Activated CD8-positive, alpha-beta memory T cell treated with anti-CD3 and anti-CD28 coated beads for 48 hours (primary cell): ENCODE data around the gene INTS3.
"Not testable (repeated sequence)": the region's sequence is repeated elsewhere in the genome, so short reads cannot be mapped to it uniquely, and the experiment has no call there.

Experiments
- DNase-seq, 3 experiments: peaks; one replicate each; pipeline ENCODE4 v3.0.0-alpha.2; 2020; ENCODE audit warnings: low read depth in 2 of 3, low spot score in 2 of 3

The INTS3 gene

DNA sequence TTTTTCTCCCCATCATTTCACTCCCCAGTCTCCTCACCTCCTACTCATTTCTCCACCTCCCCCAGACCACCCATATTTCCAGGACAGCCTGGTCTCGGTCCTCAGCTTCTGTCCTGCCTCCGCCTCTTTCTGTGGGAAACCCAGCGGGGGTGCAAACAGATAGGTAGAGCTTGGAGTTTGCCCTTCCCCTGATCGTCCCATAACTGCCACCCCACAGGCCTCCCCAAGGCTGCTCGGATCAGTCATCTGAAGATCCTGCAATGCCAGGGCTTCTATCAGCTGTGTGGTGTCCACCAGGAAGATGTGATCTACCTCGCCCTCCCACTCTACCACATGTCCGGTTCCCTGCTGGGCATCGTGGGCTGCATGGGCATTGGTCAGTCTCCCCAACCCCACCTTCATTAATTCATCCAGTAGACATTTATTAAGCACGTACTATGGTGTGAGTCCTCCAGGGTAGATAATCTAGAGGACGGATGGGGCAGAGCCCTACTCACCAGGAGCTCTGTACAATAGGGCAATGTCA lies 49.1 kb downstream of the INTS3 start:
- DNase-seq, result no peak

DNA sequence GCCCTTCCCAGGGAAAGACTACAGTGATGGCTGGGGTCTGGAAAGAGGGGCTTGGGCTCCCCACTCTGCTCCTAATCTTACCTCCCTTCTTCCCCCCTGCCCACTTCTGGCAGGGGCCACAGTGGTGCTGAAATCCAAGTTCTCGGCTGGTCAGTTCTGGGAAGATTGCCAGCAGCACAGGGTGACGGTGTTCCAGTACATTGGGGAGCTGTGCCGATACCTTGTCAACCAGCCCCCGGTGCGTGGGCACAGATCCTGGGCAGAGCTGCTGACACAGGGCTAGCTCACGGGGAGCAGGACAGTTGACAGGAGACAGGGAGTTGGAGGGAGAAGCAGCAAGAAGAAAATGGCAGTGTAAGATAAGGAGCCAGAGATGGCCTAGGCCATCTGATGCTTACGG lies 49.8 kb downstream of the INTS3 start:
- no peak for DNase-seq

DNA sequence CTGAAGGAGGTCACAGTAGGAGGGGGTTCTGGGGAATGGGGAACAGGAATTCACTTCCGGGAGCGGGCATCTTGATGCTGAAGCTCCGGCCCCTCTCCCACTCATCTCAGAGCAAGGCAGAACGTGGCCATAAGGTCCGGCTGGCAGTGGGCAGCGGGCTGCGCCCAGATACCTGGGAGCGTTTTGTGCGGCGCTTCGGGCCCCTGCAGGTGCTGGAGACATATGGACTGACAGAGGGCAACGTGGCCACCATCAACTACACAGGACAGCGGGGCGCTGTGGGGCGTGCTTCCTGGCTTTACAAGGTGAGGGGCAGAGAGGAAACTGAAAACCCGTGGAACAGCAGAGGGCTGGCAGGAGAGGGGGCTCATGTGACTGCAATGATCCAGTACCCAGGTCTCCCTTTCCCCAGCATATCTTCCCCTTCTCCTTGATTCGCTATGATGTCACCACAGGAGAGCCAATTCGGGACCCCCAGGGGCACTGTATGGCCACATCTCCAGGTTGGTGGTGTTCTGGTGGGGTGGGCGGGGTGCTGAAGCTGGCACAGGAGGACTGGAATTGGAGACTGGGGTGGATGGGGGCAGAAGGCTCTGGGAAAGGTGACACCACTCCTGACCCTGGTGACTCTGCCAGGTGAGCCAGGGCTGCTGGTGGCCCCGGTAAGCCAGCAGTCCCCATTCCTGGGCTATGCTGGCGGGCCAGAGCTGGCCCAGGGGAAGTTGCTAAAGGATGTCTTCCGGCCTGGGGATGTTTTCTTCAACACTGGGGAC lies 50.4 kb downstream of the INTS3 start:
- DNase-seq, result no peak

DNA sequence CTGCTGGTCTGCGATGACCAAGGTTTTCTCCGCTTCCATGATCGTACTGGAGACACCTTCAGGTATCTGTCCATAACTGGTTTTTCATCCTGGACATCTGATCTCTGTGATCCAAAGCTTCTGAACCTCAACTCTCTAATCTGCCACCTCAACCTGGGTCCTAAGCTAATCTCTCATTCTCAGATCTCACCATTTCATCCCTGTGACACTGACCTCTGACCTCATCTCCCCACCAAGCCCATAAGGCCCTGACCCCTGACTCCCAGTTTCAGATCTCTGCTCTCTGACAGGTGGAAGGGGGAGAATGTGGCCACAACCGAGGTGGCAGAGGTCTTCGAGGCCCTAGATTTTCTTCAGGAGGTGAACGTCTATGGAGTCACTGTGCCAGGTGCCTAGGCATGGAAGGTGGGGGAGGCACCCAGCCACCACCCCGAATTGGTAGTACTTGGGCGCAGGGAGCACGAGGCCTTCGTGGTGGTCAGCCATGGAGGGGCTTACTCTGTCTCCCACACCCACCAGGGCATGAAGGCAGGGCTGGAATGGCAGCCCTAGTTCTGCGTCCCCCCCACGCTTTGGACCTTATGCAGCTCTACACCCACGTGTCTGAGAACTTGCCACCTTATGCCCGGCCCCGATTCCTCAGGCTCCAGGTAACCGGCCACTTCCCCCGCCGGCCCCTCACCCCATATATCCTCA lies 51.1 kb downstream of the INTS3 start:
- DNase-seq, result no peak

DNA sequence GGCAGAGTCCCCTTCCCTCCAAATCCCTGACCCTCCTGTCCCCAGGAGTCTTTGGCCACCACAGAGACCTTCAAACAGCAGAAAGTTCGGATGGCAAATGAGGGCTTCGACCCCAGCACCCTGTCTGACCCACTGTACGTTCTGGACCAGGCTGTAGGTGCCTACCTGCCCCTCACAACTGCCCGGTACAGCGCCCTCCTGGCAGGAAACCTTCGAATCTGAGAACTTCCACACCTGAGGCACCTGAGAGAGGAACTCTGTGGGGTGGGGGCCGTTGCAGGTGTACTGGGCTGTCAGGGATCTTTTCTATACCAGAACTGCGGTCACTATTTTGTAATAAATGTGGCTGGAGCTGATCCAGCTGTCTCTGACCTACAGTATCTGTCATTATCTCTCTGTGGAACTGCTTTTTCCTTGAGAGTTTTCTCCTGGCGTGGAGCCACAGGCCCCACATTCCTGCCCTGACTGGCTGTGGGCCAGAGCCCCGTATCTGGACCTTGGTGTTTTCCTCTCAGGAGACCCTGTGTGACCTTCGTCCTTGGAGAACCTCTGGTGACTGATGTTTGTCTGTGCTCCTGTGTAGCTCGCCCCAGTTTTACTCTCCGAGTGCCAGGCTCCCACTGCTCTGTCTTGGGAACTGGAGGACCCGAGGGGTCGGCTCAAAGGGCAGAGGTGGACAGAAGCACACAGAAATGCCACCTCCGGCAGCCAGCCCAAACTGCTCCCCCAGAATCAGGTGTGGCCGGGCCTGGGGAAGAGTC lies 52.1 kb downstream of the INTS3 start:
- DNase-seq, result no peak

DNA sequence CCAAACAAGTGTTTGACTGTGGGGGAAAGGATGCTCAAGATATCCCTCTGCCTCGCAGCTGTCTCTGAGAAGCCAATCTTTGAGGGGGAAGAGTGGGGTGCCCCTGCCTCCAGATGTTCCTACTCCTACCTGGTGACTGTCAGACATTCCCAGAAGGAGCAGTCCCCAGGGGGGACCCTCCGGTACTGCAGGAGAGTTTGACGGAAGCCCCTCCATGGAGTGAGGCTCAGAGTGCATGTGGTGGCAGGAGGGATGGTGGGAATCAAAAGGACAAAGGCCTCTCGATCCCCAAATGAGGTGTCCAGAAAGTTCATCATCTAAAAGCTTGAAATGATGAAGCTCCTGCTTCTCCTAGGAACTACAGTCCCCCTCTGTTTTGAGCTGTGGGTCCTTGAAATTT lies 52.7 kb downstream of the INTS3 start:
- no peak for DNase-seq

DNA sequence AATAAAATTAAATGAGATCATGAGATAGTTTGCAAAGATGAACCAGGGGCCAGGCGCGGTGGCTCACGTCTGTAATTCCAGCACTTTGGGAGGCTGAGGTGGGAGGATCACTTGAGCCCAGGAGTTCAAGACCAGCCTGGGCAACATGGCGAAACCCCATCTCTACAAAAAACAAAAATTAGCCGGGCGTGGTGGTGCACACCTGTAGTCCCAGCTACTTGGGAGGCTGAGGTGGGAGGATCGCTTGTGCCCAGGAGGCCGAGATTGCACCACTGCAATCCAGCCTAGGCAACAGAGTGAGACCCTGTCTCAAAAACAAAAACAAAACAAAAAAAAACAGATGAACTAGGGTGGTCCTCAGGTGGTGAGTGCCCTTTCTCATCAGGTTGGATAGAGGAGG lies 54.8 kb downstream of the INTS3 start:
- not testable (repeated sequence) for DNase-seq

DNA sequence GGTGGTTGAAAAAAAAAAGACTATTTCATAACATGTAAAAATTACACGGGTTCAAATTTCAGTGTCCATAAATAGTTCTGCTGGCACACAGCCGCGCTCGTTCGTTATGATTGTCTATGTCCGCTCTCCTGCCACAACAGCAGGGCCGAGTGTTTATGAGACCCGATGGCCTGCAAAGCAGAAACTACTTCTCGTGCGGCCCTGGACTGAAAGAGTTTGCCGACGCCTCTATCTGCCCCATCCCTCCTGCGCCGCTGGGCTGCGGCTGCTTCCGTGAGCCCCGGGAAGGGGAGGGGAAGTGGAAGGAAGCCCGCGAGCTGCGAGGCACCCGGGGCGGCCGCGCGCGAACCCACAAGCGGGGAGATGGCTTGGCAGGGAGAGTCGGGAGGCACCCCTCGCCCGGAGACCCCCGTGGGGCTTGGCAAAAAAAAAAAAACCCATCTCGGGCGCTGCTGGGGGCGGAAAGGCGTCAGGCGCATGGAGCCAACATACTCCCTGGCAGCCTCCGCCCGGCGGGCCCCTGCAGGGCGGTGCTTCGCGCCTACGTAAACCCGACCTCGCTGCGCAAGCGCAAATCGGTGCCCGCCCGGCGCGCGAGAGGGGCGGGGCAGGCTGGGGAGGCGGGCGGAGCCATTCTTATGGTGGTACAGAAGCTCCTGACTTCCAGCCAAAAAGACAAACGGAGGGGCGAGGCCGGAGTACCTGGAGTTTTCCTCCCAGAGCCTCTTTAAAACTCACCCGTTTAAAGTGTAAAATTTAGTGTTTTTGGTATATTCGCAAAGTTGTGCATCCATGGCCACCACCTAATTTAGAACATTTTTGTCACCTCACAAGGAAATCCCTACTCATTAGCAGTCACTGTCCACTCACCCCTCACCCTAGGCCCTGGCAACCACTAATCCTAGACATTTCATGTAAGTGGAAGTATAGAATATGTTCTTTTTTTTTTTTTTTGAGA lies 55.7 kb downstream of the INTS3 start:
- peak; percentile 78 to 83 (median 80) for DNase-seq

DNA sequence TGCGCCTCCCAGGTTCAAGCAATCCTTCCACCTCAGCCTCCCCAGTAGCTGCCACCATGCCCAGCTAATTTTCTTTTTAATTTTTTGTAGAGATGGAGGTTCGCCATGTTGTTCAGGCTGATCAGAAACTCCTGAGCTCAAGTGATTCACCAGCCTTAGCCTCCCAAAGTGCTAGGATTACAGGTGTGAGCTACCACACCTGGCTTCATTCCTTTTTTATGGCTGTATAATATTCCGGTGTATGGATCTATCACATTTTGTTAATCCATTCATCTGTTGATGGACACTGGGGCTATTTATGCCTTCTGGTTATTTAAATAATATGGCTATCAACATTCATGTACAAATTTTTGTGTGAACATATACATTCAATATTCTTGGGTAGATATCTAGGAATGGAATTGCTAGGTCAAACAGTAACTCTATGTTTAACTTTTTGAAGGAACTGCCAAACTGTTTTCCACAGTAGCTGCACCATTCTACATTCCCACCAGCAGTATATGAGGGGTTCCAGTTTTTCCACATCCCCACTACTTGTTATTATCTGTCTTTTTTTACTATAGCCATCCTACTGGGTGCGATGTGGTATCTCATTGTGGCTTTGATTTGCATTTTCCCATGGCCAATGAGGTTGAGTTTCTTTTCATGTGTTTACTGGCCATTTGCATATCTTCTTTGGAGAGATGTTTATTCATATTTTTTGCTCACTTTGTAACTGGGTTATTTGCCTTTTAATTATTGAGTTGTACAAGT lies 58.4 kb downstream of the INTS3 start:
- no peak for DNase-seq

DNA sequence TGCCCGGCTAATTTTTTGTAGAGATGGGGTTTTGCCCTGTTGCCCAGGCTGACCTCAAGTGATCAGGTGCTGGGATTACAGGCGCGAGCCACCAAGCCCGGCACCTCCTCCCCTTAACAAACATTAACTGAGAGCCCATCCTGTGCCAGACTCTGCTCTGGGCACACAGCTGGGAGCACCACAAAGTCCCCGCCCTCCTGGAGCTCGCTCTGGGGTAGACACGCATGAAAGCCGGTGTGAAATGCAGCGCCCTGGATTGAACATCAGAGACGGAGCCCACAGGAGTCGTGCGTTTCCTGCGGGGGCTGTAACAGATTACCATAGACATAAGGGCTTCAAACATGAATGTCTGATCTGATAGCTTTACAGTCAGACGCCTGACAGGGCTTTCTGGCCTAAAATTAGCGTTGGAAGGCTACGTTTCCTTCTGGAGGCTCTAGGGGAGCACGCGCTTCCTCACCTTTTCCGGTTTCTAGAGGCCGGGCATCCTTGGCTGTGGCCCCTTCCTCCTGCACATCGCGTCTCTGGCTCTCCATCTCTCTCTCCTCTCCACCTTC lies 61.7 kb downstream of the INTS3 start:
- DNase-seq, result no peak

DNA sequence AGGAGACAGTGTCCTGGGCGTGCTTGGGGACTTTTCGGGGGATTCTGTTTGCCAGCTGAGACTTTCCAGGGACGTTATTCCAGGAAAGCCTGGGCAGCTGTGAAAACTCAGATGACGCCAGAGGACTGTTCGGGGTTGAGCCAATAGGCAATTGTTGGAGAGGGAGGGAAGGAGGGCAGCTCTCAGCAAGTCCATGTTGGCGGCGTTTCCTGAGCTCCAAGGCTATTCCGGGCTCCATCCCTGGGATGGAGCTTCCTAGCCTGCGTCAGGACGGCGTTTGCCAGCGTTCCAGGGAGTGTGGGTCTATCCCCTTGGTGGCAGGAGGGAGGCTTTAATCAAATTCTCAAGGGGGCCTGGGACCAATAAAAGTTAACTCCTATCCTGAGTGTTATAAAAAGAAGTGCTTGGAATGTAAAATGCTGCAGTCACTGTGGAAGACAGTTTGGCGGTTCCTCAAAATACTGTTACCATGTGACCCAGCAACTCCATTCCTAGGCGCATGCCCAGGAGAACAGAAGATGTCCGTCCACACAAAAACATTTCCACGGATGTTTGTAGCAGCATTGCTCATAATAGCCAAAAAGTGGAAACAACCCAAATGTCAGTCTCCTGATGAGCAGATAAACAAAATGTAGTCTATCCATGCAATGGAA lies 62.6 kb downstream of the INTS3 start:
- DNase-seq, result no peak

DNA sequence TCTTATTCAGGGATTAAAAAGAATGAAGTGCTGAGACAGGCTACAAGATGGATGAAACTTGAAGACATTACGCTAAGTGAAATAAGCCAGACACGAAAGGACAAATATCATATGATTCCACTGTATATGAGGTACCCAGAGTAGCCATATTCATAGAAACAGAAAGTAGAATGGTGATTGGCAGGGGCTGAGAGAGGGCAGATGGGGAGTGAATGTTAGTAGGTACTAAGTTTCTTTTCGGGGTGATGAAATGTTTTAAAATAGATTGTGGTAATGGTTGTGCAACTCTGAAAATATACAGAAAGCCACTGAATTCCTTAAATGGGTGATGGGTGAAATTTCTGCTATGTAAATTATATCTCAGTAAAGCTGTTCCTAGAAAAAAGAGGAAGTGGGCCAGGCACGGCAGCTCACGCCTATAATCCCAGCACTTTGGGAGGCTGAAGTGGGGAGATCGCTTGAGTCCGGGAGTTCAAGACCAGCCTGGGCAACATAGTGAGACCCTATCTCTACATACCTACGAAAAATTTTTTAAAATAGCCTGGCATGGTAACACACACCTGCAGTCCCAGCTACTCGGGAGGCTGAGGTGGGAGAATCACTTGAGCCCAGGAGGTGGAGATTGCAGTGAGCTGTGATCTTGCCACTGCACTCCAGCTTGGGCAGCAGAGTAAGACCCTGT lies 63.3 kb downstream of the INTS3 start:
- DNase-seq, result no peak

DNA sequence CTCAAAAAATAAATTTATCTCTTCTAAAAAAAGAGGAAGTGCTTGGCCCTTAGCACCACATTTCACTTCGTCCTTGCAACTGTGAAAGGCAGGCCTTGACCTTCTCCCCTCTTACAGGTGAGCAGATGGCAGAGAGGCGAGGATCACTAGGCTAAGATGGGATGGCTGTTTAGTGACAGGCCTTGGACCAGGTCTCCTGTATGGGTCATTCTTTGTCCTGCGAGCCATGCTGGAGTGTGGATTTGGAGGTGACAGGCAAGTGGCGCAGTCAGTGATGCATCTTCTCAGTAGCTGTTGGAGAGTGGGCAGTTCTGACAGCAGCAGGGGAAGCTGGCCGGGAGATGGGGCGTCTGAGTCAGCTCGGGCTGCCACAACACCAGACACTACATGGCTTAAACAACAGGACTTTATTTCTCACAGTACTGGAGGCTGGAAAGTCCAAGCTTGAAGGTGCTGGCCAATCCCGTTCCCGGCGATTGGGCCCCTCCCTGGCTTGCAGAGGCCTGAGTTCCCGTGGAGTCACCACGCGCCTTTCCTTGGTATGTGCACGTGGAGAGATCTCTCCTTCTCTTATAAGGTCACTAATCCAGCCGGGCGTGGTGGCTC lies 63.9 kb downstream of the INTS3 start:
- no peak for DNase-seq

DNA sequence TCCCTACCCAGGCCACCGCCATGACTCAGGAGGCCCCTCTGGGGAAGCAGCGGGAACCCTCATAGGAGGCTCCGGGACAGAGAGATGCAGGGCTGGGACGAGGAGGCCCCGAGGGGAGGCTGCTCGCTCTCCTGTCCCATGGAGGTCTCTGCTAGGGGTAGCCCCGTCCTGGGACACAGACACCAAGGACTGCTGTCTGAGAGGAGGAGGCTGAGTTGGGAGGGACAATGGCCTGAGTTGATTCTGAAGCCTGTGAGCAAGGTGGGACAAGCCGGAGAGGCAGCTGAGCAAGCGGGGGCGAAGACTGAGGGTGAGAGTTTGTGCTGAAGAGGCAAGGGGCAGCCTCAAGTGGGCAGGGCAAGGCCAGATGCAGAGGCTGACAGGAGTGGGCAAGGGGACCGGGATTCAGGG lies 64.8 kb downstream of the INTS3 start:
- DNase-seq, result no peak

DNA sequence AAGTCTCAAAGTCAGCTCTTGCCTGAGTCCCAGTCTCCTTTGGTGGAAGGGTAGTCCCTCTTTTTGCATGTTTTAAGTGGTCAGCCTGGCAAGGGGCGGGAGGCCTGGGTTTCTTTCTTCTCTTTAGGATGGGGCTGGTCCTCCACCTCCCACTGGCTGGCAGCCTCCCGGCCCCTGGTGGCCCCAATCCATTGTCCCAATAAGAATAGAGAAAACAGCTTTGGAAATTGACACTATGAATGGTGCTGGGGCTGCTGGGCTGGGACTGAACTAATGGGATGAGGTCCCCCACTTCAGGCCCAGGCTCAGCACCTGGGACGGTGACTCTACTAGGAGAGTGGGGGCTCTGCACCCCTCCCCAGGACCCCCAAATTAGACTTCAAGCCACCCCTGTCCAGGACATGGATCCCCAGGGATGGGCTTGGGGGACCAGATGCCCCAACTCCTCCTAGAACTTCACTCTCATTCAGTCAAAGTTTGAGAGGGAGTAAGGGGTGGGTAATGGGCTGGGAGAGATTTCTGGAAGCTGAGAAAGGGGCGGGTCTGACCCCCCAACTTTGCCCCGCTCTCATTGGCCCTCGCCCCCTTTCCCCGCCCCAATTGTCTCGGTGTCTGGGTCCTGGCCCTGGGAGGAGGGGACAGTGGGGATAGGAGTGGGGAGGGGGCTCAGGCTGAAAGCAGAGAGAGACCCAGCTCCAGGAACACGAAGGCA lies 65.6 kb downstream of the INTS3 start:
- no peak for DNase-seq

DNA sequence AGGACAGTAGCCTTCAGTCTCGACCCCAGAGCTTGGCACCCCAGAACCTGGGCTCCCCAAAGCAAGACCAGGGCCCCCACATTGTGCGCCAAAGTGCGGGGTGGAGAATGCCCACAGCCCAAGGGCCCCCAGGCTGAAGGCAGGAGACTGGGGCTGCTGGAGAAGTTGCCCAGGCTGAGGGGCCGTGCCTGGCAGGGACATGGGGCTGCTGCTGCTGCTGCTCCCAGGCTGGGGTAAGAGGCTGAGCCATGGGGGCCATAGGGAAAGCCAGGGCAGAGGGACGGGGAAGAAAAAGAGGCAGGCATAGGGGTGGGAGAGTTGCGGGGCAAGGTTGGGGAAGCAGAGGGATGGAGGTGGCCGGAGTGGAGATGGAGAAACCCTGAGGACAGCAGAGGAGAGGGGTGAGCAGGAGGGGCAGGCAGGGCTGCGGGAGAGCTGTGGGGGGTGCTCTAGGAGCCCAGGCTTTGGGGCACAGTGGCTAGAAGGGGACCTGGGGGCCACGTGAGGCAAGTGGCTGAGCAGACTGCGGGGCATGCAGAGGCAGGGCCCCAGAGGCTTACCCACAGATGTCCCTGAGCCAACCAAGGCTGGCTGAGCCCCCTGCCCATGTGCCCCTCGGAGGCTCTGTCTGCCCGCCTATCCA lies 66.2 kb downstream of the INTS3 start:
- no peak for DNase-seq
